Hematopoietic multipotent progenitor cell (in vitro differentiated cells): ENCODE results near the gene BMP10. TPM values are rescaled to one million over a fixed set of nuclear protein-coding genes. Genes with fewer than 3 reads are reported as not detected.
A peak's percentile ranks its signal among the peaks of the same experiment; 100 is the strongest.

Experiments
- DNase-seq, 3 donors: peaks; one replicate each; pipeline ENCODE4 v3.0.0-alpha.2; 2011 to 2015; ENCODE audit warnings: low read depth in 2 of 3, low spot score in 2 of 3
- total RNA-seq: library from RNA; depleted of rRNA; stranded (reverse); fragments of >200 nt; gene quantifications from one replicate; pipeline ENCODE4 v1.2.3, GENCODE V29; 2012

The BMP10 gene
- total RNA-seq, 1 donor = under 0.01 TPM

DNA sequence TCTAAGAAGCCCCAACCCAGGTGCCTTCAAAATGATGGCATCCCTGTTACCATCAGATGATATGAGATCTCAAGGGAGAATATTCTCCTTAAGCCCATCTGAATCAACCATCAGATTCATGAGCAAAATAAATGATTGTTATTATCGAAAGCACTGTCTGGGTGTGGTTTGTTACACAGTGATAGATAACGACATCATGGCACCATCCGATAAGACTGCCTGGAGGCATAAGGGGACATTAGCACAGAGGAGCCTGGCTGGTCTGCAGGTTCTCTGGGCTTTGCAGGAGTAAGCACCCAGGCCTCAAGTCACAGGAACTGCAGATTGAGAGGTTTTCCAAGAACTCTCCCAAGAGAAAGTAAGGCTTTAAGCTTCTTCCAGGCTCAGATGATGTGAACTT is 15.6 kb downstream of the BMP10 start:
- DNase-seq = no peak

GRCh38 chr2:68854476-68854875 is 16.7 kb downstream of the BMP10 start:
- no peak for DNase-seq

GRCh38 chr2:68853915-68854314 is 17.3 kb downstream of the BMP10 start:
- DNase-seq = no peak

DNA sequence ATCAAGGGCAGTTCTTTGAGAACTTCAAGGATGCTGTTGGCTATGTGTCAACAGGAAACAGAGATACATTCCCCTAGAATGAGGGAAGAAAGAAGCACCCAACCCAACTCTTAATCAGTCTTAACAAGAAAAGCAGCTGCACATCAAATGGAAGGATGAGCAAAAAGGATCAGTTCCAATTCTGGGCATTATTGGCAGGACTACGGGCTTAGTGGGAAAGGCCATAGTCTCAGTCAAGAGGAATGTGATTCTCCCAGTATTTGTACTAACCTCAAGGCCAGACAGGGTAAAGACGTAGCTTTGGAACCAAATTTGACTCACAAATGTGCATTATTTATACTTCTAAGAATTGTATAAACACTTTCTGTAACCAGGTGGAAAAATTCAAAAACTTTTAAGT is 18.2 kb downstream of the BMP10 start:
- no peak for DNase-seq

DNA sequence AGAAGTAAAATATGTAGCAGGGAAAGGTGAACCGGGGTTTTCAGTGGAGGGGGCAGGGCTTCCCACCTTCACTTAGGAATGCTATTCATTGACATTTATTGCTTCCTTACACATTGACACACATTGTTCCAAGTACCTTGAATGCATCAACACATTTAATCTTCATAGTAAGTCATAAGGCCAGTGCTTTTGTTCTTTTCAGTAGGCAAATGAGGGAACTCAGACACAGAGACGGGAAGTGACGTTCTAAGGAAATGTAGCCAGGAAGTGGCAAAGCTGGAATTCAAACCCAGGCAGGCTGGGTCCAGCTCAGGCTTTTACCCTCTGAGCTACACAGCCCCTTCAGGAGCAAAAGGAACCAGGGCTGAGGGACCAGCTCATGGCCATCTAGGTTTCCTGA is 20.7 kb downstream of the BMP10 start:
- DNase-seq = no peak

GRCh38 chr2:68849579-68850030 is 21.6 kb downstream of the BMP10 start:
- no peak for DNase-seq

DNA sequence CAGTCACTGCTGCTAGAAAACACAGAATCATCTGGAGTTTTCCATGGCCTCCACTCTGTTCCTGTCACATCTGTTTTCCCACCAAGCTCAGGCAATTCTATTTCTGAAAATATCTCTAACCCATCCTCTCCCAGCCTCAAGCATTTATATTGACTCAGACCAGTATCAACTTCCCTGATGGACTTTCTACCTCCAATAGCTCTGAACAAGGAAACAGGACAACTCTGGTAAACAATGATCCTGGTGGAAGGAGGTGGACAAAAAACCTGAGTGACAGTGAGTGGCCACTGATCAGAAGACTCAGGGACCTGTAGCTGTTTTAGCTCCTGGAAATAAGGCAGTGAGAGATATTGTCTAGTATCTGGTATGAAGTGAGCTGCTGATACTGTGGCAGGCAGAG is 23.4 kb downstream of the BMP10 start:
- no peak for DNase-seq

- DNase-seq = no peak
Measured at GRCh38 chr2:68846091-68846490, 25.1 kb downstream of the BMP10 start.

- DNase-seq = no peak
Measured at GRCh38 chr2:68845043-68845442, 26.2 kb downstream of the BMP10 start.

DNA sequence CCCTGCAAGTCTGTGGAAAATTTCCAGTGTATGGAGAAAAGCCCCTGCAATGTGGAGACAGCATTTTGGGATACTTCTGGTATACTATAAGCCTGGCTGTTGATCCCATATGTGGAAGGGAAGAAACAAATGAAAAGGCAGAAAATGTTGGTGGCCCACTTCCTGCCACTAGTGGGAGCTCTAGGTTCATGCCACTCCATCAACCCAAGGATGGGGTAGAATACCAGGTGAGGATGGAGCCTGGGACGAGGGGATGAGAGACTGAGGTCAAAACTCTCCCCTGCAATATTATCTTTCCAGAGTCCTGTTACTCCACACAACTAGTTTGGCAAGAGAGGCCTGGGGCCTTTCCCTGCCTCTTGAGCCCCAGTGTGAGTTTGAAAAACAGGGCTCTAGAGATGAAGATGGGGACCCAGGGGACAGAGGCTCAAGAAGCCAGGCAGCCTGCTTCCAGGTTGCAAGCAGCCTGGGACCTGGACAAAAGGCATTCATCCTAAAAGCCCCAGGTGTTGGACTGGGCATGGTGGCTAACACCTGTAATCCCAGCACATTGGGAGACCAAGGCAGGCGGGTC is 31.9 kb downstream of the BMP10 start:
- DNase-seq = peak in 1 of 3 donors; percentile 39

- DNase-seq = no peak
Measured at GRCh38 chr2:68838641-68839040, 32.6 kb downstream of the BMP10 start.

DNA sequence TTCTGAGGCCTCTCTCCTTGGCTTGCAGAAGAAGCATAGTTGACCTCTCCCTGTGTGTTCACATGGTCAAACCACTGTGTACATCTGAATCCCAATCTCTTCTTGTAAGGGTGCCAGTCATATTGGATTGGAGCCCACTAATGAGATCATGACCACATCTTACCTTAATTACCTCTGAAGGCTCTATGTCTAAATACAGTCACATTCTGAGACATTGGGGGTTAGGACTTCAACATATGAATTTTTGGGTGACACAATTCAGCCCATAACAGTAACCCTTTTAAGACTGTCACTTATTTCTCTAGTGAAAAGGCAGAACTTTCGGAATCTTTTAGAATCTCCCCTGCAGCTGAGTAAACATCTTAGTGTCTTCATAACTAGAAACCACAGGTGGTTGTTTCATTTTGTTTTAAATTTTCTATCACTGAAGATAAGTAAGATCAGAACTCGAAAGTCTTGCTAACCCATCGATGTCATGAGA is 33.3 kb downstream of the BMP10 start:
- DNase-seq = no peak

DNA sequence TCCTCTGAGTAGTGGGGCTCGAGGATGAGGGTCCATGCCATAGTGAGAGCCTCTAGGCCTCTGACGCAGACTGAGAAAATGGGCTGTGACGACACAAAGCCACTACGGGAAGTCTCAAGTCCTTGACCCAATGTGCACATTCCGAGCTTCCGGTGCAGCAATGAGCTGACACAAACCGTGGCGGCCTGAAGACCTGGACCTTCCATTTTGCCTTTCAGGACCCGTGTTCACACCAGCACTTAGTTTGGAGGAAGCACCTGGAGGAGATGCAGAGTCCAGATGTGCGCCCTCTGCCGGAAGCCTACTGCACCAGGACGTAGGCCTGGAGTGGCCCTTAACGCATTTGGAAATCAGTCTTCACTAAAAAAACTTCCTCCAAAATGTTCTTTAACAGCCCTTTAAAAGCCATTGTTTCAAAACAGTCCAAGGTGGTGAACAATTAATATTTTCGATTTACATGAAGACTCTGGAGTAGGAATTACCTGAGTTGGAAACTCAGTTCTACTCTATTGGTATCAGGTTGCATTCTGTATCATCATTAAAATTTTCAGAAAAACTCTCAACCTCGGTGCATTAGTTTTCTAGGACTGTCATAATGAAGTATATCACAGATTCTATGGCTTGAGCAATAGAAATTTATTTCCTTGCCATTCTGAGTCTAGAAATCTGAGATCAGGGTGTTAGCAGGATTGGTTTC is 33.9 kb downstream of the BMP10 start:
- peak; percentile 48 to 91 (median 76) for DNase-seq

- peak in 1 of 3 donors; percentile 68 for DNase-seq
Measured at GRCh38 chr2:68835621-68836020, 35.6 kb downstream of the BMP10 start.

DNA sequence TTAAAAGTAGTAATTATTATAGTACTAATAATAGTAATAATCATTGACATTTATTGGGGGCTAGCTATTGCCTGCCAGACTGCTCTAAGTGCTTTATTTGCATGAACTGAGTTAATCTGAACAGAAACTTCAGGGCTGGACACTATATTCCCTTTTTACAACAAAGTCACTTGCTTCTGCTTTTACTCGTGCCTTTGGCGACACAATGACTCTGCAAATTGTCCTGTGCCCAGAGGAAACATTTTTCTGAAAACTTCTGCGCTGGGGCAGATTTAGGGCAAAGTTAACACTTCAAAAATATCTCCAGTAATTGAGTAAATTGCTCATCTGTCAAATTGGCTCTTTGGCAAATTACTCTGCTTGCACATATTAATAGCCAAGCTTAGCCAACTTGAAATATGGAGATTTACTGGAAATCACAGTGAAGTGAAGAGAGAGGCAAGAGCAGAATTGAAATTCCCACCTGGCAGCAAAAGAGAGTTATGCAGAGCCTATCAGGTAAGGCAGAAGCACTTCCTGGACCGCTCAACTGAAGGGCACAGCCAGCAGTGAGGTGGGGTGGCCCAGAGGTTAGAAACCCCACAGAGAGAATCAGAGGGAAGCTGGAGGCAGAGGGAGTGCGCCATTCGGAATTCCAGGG is 36.3 kb downstream of the BMP10 start:
- DNase-seq = peak in 2 of 3 donors; percentile 62 to 77

DNA sequence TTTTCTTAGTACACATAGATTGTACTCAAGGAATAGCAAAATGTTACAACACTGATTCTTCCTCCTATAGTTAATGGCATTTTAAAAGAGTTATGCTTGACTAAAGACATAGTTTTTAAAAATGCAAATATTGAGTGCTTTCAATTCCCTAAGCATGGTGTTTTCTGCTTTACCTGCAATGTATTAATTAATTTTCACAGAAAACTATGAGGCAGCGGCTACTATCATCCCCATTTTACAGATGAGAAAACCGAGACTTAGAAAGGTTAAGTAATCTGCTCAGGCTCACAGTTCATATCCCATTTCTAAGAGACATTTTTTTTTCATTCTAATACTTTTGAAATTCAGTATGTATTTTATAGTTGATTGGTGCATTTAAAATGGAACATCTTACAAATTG is 38.0 kb downstream of the BMP10 start:
- no peak for DNase-seq

- peak in 2 of 3 donors; percentile 40 to 56 for DNase-seq
Measured at GRCh38 chr2:68832233-68832869, 38.8 kb downstream of the BMP10 start.

- no peak for DNase-seq
Measured at GRCh38 chr2:68831686-68832232, 39.4 kb downstream of the BMP10 start.

GRCh38 chr2:68829749-68830148 is 41.4 kb downstream of the BMP10 start:
- no peak for DNase-seq

DNA sequence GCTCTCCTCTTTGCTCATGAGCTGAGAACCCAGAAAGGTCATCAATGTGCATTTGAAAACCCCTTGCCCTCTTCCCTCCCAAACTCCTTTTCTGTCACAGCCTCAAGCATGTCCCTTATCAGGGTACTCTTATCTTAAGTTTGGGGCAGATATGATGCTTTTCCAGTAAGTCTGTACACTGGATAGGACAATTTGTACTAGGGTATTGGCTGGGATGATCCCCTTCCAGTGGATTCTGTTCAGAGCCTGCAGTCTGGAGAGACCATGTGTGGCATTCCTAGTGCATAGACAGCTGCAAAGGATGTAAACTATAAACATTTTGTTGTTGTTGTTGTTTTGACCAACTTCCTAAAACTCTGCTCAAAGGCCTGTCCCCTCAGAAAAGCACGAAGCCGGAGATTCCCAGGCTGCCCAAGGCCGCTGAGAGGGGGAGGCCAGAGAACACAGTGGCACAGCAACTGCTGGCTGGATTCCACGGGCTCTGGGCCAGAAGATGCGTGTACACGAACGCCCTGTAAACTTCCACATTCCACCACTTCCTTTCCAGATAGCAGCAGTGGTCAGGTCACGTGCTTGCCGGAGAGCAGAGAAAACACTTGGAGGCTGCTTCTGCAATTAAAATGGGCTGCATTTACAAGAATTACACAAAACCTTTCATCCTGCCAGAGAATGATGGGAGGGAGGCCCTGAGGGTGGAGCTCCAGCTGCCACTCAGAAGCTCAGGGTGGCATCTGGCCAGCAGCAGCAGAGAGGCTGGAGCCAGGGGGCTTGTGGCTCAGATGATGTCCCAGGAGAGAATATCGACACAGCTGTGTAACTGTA is 42.1 kb downstream of the BMP10 start:
- peak; percentile 39 to 97 (median 96) for DNase-seq
